ENCODE results near the gene LTA4H.

GRCh38 chr12:95955549-95956159 is 79.7 kb downstream of the LTA4H start:
- TF ChIP-seq POLR2A (IDR thresholded peaks at IDR 0.05) (no peak), CTCF (IDR thresholded peaks at IDR 0.05) (no peak)
